ENCODE results near the gene GRB10.

The GRB10 gene

DNA sequence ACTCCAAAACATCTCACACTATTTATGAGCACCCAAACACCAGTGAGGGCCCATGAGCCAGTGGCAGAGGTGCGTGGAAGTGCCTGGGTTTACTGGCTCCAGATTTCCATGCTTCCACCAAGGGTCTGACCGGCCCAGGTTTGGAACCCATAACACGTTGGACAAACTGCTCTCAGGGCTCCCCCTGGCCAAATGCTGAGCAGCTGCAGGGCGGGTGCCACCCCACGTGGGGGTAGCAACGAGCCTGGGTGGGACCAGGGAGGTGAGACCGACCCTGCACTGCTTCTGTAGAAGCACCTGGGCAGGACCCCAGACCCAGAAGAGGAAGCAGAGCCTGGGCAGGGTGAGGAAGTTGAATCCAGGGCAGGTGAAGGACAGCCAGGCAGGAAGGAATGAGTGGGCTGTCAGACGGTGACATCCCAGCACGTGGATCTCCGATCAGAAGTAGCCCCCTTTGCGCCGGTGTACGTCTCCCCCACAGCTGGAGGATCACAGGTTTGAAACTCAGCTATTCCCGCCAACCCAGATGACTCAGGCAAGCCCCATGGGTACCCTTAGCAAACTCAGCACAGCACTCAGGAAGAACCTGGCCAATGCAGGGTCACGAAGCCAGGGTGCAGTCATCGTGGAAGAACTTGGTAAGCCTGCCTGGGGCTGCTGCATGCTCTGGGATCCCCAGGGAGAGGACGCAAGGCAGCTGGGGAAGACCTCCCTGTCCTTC lies 117.1 kb downstream of the GRB10 start:
- no peak for DNase-seq

GRCh38 chr7:50664937-50665336 lies 117.8 kb downstream of the GRB10 start:
- no peak for DNase-seq

- DNase-seq: no peak
Observed at GRCh38 chr7:50664461-50664922, 118.2 kb downstream of the GRB10 start.

DNA sequence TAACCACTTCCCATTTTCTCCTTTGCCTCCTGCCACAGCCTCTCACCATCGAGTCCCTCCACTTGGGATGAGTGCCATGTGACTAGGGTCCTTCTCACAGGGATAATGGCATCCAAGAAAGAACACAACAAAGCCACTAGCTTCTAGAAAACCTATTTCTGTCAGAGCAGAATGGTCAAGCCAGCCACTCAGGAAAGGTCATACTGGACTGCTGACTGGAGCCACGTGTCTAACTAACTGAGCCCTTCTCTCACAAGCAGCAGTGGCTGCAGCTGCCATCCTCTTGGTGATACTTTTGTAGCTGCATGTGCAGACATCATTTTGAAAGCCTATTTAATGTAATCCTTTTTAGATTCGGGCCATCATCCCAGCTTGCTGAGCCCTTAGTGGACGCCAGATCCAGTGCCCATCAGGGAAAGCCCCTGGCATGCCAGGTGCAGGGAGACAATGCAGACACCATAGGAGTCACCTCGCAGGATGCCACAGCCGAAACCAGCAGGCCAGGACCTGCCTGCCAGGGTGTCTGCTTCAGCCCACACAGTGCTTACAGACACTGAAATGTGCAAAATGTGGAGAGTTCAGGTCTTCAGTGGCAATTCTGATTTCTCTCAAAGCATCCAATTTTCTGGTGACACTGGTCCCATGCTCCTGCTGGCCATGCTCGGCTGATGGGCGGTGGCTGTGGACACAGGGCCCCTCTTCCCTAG lies 119.1 kb downstream of the GRB10 start:
- no peak for DNase-seq

DNA sequence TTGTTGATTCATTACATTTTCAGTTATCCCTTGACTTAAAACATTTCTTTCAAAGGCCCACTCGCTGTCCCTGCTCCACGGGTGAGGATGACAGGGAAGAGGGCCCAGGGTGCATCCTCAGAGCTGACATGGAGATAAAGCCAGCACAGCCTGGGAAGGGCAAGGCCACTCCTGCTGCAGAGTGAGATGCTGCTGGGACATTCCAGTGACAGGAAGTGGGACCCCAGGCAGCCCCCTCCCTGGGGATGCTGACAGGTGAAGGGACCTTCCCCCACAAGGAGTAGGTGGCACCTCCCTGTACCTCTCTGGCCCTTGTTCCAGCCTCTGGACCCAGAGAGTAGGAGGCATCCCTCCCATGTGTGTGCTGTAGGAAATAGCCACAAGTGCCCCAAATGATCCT lies 119.7 kb downstream of the GRB10 start:
- DNase-seq: no peak

DNA sequence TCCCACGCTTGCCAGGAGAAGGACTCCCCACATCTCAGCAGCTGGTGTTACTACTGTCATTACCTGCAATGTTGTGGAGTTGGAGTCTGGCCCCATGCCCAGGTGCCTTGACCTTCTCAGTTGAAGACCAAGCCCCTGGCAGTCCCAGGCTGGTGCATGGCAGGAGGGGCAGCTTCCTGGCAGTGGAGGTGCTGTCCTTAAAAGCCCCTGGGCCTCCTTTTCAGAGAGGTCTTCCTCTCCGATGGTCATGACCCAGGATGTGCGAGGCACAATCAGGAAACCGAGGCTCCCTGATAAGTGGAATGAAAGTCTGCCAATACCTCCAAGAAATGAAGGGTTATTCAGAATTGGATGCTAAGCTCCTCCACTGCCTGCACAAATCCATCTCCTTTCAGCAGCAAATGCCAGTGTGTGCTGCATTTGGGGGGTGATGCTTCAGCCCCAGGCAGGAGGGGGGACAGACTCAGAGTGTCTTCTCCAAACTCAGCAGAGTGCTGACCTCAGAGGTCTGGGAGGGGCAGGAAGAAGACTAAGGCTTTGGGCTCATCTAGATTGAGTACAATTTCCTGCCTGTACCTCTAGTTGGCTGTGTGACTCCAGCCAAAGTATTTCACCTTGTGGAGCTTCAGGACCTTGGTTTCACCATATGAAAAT lies 120.5 kb downstream of the GRB10 start:
- DNase-seq: no peak

- DNase-seq: no peak
Observed at GRCh38 chr7:50661345-50662040, 121.2 kb downstream of the GRB10 start.

DNA sequence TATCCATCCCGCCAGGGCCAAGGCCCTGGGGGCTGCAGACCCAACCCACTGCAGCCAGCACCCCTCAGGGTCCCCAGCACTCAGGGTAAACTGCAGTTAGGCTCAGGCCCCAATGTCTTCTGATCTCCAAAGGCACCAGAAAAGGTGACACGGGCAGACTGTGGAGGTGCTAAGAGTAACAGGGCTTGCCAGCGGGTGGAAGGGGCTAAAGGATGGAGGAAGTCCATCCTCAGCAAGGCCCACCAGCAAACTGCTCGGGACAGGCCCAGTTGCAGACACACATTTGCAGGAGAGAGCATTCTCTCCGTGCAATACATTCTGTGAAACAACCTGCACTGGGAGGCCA lies 121.9 kb downstream of the GRB10 start:
- no peak for DNase-seq

GRCh38 chr7:50660040-50660829 lies 122.5 kb downstream of the GRB10 start:
- DNase-seq: no peak

DNA sequence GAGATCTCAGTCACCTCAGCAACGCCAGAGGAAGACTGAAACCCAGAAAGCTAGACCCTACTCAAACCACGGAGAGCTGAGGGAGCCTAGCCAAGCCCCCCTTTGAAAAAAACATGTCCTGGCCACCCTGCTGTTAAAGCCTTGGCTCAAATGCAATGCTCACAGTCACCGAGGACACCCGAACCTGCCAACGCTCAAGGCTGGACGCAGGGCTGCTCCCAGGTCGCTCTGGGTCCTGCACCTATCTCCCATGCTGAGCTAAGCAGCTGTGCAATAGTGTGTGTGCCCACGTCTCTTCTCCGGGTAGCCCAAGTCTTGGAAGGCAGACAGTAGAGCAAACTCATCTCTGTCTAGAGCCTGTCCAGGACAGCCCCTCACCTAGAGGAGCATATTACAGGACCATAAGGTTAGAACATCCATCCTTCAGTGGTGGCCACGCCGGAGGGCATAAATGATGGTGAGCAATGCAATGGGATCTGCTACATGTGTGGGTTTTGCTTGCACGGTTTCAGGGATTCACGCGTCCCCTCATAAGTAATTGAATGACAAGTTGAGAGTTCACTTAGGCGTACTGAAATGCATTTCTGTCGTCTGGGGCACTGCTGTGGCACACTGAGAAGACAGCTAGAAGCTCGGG lies 123.2 kb downstream of the GRB10 start:
- no peak for DNase-seq

GRCh38 chr7:50658696-50659095 lies 124.0 kb downstream of the GRB10 start:
- DNase-seq: no peak

DNA sequence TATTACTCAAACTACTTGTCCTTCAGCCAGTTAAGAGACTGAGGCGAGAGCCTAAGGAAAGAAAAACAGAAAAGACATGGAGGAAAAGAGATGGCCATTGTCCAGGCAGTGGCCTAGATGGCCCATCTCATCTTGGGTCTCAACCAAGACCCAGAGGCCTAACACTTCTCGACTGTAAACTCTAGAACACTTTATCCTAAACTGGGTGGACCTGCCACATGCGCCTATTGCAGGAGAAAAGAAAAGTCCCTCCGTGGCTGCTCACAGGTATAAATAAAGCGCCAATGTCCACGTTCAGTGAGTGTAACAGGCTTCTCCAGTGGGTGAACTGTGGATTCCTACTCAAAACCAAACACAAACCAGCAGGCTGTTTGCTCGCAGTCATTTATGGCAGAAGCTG lies 124.8 kb downstream of the GRB10 start:
- no peak for DNase-seq

- DNase-seq: no peak
Observed at GRCh38 chr7:50657341-50657873, 125.3 kb downstream of the GRB10 start.

DNA sequence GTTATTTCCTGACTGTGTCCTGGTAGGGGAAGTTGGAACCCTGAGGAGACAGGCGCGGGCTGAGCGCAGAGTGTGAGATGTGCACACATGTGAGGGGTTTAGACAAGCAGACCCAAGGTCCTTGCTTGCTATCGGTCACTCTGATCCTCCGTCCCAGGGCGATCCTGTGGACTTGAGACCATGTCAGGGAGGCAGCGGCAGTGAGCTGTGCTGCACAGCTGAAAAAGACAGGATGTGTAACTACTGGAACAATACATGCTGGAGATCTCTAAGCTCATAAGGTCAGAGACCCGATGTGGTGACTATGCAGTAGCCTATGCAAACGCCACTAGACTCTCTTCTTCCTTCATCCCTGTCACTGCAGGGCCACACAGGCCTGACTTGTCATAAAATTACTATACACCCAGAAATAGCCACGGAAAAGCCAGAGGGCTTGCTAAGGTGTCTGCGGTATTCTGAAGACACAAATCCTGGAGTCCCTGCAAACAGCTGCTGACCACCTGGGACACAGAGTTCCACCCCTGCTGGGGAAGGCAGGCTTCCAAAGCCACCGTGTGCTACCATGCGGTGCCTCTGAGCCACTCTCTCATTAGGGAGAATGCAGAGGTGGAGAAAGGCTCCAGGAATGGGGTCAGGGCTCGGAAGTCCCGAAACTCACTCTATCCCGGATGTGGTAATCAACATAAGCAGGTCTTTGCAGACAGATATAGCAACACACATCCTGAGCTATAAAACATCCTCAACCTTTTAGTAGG lies 126.4 kb downstream of the GRB10 start:
- DNase-seq: no peak

DNA sequence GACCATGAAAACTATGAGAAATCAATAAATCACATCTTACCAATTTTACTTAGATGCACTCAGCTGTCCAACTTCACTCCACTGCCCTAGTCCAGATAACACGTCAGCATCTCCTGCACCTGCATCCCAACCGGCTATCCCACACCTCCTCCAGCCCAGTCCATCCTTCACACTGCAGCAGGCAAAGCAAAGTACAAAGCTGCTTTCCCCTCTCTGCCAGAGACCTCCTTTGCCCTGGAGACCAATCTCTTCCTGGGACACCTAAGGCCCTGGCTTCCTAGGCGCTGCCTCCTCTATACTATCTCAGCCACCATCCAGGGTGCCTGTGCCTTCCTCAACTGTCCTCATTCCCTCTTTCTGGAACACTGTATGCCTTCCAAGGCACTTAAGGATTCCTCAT lies 127.2 kb downstream of the GRB10 start:
- no peak for DNase-seq

DNA sequence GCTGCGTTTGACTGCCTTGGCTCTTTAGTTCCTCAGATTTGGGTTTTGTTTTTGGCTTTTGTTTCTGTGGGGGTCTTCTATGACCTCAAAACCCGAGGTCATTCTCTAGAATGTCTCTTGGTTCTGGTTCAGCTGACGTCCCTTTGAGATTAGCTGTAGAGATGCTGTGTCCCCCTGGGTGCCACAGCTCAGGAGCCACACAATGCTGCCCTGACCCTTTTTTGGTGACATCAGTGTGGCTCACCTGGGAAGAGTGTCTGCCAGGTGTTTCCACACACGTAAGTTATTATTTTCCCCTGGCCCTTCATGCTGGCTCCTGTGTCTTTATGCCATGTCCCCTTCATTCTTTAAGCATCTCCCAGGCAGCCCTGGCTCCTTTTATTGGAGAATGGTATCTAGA lies 127.7 kb downstream of the GRB10 start:
- DNase-seq: no peak

- no peak for DNase-seq
Observed at GRCh38 chr7:50653981-50654425, 128.7 kb downstream of the GRB10 start.

GRCh38 chr7:50653126-50653864 lies 129.4 kb downstream of the GRB10 start:
- DNase-seq: no peak

- no peak for DNase-seq
Observed at GRCh38 chr7:50652400-50653125, 130.1 kb downstream of the GRB10 start.

Measured in RPMI8226 (cell line).